Hematopoietic multipotent progenitor cell treated with erythropoietin and hydrocortisone succinate and interleukin-3 and kit ligand, for 6 days (in vitro differentiated cells): ENCODE results near the gene CD177.
A peak's percentile ranks its signal among the peaks of the same experiment; 100 is the strongest.
"Not testable (repeated sequence)": the region's sequence is repeated elsewhere in the genome, so short reads cannot be mapped to it uniquely, and the experiment has no call there.

Experiments
- DNase-seq: peaks from one replicate; pipeline ENCODE4 v3.0.0-alpha.2; 2015

Gene CD177, protein sequence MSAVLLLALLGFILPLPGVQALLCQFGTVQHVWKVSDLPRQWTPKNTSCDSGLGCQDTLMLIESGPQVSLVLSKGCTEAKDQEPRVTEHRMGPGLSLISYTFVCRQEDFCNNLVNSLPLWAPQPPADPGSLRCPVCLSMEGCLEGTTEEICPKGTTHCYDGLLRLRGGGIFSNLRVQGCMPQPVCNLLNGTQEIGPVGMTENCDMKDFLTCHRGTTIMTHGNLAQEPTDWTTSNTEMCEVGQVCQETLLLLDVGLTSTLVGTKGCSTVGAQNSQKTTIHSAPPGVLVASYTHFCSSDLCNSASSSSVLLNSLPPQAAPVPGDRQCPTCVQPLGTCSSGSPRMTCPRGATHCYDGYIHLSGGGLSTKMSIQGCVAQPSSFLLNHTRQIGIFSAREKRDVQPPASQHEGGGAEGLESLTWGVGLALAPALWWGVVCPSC

DNA sequence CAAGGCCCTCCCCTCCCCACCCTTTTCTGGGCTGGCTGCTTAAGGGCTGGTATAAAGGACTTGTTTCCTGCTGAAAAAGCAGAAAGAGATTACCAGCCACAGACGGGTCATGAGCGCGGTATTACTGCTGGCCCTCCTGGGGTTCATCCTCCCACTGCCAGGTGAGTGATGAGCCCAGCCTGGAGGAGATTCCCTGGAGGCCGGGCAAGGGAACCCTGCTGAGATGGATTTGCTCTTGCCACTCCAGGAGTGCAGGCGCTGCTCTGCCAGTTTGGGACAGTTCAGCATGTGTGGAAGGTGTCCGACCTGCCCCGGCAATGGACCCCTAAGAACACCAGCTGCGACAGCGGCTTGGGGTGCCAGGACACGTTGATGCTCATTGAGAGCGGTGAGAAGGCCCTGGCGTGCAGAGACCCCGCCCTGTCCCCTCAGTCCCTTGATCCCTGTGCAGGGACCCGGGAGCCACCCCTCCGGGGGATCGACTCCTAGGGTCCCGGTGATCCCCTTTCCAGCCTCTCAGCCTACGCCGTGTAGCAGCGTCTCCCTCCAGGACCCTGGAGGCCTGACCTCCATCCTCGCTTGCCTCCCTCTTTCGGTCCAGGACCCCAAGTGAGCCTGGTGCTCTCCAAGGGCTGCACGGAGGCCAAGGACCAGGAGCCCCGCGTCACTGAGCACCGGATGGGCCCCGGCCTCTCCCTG lies at the start of gene CD177:
CD177 (plus strand) TSS at position 81 of the 699 bp plus-strand sequence; CDS start at position 110, 29 bp downstream.
- DNase-seq: no peak

- DNase-seq: peak; percentile 20
Measured at GRCh38 chr19:43305642-43306041, 47.8 kb upstream of the CD177 start.

DNA sequence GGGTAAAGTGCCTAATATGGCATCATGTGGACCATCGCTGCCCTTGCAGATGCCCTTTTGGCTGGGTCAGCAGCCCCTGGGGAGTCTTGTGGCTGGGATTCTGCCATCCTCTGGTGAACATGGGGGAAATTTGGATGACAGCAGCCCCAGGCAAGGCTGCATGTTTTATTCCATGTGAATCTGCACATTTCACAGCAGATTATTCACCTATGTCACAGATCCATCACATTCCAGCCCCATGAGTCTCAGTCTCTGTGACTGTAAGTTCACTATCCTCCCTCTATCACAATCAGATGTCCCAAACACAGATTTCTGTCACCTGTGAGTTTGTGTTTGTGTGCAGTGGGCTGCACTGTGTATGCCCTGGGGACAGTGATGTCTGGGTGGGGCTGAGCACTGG lies 47.4 kb upstream of the CD177 start:
- no peak for DNase-seq

DNA sequence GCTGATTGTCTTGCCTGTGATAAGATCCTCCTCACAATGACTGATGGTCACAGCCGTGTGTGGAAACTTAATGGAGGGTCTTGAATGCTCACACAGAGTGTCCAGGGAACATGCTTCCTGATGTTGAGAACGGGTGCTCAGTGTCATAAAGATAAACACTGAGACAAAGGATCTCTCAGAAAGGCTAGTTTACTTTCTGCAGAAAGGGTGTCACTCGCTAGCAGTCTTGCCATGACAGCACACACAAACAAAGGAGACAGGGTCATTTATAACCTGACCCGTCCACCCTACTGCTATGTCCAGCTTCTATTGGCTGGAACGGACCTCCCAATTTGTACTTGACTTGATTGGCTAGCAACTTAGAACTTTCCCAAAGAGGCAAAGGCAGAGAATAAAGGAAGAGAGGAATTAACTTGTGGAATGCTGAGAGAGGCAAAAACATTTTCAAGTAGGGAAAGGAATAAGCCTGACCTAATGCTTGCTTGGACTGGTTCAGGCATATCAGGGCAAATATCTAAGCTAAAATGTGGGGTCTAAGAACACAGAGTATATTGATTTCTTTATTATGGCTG lies 45.2 kb upstream of the CD177 start:
- no peak for DNase-seq

DNA sequence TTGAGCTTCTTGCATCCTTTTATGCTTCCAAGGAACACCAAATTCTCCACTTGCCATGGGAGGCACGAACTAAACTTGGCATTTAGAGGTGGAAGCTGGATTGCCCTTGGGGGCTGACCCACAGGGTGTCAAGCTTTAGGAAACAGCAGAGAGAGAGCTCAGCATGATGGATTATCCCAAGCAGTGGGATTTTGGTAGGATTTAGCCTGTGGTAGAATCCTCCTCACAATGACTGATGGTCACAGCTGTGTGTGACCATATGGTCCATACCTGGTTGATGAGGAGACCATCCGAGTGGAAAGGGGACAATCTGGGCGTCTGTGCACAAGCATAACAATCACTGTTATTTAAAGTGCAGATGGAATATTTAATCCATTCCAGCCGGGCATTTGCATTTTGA lies 44.0 kb upstream of the CD177 start:
- DNase-seq: no peak

DNA sequence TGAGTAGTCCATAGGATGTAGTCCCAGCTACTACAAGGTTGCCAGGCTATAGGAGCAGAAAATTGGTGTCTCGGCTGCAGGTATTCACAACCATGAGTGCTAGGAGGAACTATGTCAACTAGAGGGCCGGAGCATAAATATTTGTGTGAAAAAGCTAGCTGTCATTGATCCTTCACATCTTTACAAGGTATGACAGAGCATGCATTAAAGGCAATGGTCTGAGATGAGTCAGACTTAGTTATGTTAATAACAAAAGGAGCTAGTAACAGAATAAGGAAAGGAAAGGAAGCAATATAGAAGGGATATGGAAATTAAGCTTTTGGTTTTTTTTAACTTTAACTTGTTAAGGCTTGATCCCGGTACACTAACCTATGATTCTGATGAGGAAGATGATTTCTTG lies 43.3 kb upstream of the CD177 start:
- no peak for DNase-seq

DNA sequence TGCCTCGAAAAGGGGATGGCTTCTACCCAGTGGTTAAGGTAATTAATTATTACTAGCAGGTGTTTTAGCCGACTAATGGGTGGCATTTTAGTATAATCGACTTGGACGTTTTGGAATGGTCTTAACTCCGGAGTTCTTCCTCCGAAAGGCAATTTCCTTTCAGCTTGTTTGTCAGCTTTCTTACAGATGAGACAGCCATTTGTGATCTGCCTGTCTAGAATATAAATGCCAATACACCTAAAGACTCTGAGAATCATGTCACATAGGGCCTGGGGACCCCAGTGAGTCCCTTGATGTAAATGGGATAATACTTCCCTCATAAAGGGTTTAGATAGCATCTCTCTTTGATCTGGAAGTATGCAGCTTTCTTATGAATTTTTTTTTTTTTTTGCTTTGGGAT lies 42.2 kb upstream of the CD177 start:
- no peak for DNase-seq

DNA sequence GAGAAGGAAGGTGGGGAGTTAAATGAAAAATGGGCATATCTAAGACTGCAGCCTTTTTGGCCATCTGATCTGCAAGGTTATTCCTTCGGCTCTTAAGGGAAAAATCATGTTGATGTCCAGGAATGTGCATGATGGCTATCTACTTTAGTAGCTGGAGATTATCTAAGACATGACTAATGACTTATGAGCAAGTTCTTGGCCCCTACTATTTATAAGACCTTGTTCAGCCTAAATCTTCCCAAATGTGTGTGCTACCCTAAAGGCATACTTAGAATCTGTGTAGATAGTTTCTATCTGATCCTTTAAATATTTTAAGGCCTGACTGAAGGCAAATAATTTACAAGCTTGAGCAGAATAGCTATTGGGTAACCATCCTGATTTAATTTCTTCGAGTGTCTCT lies 41.8 kb upstream of the CD177 start:
- DNase-seq: no peak

DNA sequence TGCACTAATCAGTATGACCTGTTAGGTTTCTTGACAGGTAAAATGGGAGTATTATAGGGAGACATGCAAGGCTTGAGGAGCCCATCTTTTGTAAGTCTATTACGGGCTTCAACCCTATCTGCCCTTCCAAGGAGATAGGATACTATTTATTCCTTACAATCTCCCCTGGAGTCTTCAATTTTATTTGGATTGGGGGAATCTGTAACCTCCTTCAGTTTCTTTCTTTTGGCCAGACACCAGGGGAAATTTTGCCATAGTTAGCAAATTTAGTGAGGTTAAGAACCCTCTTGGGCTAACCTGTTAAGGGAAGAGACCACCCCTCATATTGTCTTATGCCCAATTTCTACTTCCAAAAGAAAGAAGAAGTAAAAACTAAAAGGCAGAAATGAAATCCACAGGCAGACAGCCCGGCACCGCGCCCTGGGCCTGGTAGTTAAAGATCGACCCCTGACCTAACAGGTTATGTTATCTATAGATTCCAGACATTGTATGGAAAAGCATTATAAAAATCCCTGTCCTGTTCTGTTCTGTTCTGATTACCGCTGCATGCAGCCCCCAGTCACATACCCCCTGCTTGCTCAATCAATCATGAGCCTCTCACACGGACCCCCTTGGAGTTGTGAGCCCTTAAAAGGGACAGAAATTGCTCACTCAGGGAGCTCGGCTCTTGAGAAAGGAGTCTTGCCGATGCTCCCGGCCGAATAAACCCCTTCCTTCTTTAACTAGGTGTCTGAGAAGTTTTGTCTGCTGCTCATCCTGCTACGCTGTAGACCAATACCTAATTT lies 39.6 kb upstream of the CD177 start:
- no peak for DNase-seq

GRCh38 chr19:43315851-43316250 lies 37.6 kb upstream of the CD177 start:
- no peak for DNase-seq

GRCh38 chr19:43316591-43317319 lies 36.7 kb upstream of the CD177 start:
- peak; percentile 8 for DNase-seq

DNA sequence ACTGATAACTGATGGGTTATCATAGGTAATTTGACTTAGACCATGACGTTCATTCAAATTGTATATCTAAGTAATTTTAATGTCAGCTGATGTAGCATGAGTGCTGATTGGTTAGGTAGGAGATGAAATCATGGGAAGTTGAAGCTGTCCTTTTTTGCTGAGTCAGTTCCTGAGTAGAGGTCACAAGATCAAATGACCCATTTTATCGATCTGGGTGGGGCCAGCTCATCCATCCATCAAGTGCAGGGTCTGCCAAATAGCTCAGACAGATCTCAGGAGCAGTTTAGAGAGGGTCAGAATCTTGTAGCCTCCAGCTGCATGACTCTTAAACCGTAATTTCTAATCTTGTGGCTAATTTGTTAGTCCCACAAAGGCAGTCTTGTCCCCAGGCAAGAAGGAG lies 35.3 kb upstream of the CD177 start:
- DNase-seq: no peak

- no peak for DNase-seq
Measured at GRCh38 chr19:43318796-43319314, 34.6 kb upstream of the CD177 start.

GRCh38 chr19:43320546-43320945 lies 32.9 kb upstream of the CD177 start:
- no peak for DNase-seq

DNA sequence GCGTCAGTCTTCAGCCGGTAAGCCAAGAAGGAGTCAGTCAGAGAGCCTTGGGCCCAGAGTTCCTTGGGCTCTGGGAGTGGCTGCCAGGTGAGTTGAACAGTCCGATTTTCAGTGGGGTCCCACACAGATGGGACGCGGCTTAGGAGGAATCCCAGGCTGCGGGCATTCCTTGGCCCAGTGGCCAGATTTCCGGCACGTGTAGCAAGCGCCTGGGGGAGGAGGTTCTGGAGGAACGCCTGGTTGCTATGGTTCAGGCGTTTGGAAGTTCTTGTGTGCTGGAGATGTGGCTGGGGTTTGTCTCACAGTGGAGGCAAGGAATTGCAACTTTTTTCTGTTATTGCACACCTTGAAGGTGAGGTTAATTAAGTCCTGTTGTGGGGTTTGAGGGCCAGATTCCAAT lies 26.7 kb upstream of the CD177 start:
- DNase-seq: not testable (repeated sequence)

GRCh38 chr19:43328561-43328960 lies 24.9 kb upstream of the CD177 start:
- not testable (repeated sequence) for DNase-seq

- DNase-seq: not testable (repeated sequence)
Measured at GRCh38 chr19:43329049-43329448, 24.4 kb upstream of the CD177 start.

- DNase-seq: no peak
Measured at GRCh38 chr19:43329989-43330388, 23.5 kb upstream of the CD177 start.

DNA sequence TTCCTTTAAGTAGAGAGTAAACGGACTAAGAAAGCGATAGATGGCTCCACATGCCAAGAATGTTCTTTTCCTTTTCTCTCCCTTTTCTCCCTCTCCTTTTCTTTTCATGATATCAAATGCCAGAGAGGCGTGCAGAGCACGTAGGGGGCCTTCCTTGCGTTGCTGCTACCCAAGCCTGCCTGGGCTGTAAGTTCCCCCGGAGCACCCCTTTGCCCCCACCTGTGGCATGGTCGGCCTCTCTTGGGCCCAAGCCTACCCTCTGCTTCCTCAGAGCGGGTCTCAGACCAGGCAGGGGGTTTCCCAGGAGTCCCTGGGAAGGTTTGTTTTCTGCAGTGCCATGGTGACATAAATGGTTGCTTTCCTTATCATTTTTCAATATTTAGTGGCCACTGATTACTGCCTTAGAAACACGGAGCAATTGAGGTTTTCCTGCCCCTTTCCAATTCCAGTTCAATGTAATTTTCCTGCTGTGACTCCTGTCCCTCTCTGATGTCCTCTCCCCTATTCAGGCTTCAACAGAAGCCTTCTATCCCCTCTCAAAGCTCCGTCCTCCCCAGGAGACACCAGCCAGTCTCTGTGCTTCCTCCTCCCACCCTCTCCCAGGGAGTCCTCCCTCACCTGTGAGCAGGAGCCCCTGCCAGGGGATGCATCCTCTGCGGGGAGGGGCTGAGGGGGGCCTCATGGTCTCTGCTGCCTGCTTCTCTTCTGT lies 22.6 kb upstream of the CD177 start:
- no peak for DNase-seq

DNA sequence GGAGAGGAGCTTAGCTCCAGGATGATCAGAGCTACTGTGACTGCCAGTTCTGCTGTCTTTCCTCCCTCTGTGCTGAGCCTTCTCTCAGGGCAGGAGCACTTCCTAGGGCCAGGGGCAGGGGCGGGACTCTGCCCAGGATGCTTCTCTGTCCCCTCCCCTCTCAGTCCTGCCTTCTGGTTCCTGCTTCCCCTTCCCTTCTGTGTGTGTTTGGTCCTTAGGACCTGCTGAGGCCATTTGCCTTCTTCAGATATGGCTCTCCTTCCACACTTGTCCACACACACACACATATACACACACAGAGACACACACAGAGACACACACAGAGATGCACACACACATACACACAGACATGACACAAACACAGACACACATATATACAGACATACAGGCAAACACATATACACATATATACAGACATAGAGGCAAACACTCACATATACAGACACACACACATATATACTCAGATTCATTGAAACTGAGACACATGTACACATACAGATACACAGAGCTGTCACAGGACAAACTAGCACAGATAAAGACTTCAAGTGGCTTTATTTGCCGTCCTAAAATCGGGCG lies 22.0 kb upstream of the CD177 start:
- no peak for DNase-seq
